IMR-90 (cell line): Measurements from ENCODE around the gene SBSN. TPM values are rescaled to one million over a fixed set of nuclear protein-coding genes. Genes with fewer than 3 reads are reported as not detected.

ENCODE experiments used
- ATAC-seq: fragments of 200-7000 bp; cut with Tn5 transposase; 2 replicates; pipeline ENCODE4 v1.9.1; 2020; ENCODE audit warnings: low read depth, mild to moderate bottlenecking, moderate library complexity
- BruUV-seq: library from RNA; stranded (reverse); fragments of 400-500 nt; replicated peaks from 2 replicates; lab custom pipeline; 2021; lab: Mats Ljungman, UMichigan
- CTCF ChIA-PET: fragments of 300-600 bp; formaldehyde crosslinking; extraction: SDS; loops from one replicate; lab custom pipeline; 2021; ENCODE audit warnings: antibody characterized with exemption; lab: Yijun Ruan, JAX
- POLR2A ChIA-PET: fragments of 300-600 bp; sonication (Branson Sonifier 250); formaldehyde crosslinking; loops from one replicate; lab custom pipeline; 2022; ENCODE audit warnings: antibody characterized with exemption; ENCODE audit not compliant: unreplicated experiment; lab: Charles Lee
- DNase-seq: peaks from one replicate; pipeline ENCODE4 v3.0.0; 2013
- H2AFZ ChIP-seq: replicated peaks from 2 replicates; pipeline ENCODE3; 2013; ENCODE audit warnings: low read length, mild to moderate bottlenecking; ENCODE audit not compliant: poor library complexity
- H2AK5ac ChIP-seq: 2 replicates; pipeline ENCODE4 v1.6.1; 2013; ENCODE audit warnings: low read depth, low read length, inconsistent platforms
- H2AK9ac ChIP-seq: replicated peaks from 2 replicates; pipeline ENCODE3; 2013; ENCODE audit warnings: mild to moderate bottlenecking, low read depth, low read length, moderate library complexity; ENCODE audit not compliant: poor library complexity
- H2BK120ac ChIP-seq: 2 replicates; pipeline ENCODE4 v1.6.1; 2013; ENCODE audit warnings: low read depth, low read length, inconsistent platforms
- H2BK15ac ChIP-seq: 3 replicates; pipeline ENCODE4 v1.6.1; 2013; ENCODE audit warnings: low read depth, low read length, inconsistent platforms
- H2BK20ac ChIP-seq: 2 replicates; pipeline ENCODE4 v1.6.1; 2013; ENCODE audit warnings: low read depth, mild to moderate bottlenecking, inconsistent platforms, low read length, moderate library complexity
- H2BK5ac ChIP-seq: 2 replicates; pipeline ENCODE4 v1.6.1; 2013; ENCODE audit warnings: mild to moderate bottlenecking, low read depth, low read length, inconsistent platforms; ENCODE audit not compliant: poor library complexity, severe bottlenecking
- H3K14ac ChIP-seq: replicated peaks from 2 replicates; pipeline ENCODE4 v1.6.1; 2013; ENCODE audit warnings: low read depth, low read length, inconsistent platforms
- H3K18ac ChIP-seq: 2 replicates; pipeline ENCODE4 v1.6.1; 2013; ENCODE audit warnings: low read depth, low read length, control low read depth
- H3K23ac ChIP-seq: 2 replicates; pipeline ENCODE4 v1.6.1; 2013; ENCODE audit warnings: low read depth, low read length, inconsistent platforms
- H3K27ac ChIP-seq: 2 replicates; pipeline ENCODE4 v1.5.1; 2013; ENCODE audit warnings: mild to moderate bottlenecking, control low read depth, low read length; ENCODE audit not compliant: insufficient read depth
- H3K27me3 ChIP-seq: 2 replicates; pipeline ENCODE4 v1.6.1; 2013; ENCODE audit warnings: low read length; ENCODE audit not compliant: control insufficient read depth, insufficient read depth
- H3K36me3 ChIP-seq: 2 replicates; pipeline ENCODE4 v1.6.1; 2013; ENCODE audit warnings: low read length, mixed read lengths; ENCODE audit not compliant: control insufficient read depth, insufficient read depth
- H3K4ac ChIP-seq: 2 replicates; pipeline ENCODE4 v1.6.1; 2013; ENCODE audit warnings: low read depth, low read length, inconsistent platforms
- H3K4me1 ChIP-seq: 2 replicates; pipeline ENCODE4 v1.6.1; 2013; ENCODE audit warnings: low read length, mixed read lengths; ENCODE audit not compliant: control insufficient read depth, insufficient read depth
- H3K4me2 ChIP-seq: 2 replicates; pipeline ENCODE4 v1.6.1; 2013; ENCODE audit warnings: low read depth, mild to moderate bottlenecking, control low read depth, low read length, moderate library complexity
- H3K4me3 ChIP-seq: 2 replicates; pipeline ENCODE4 v1.5.1; 2013; ENCODE audit warnings: low read depth, mild to moderate bottlenecking, control low read depth, low read length, moderate library complexity; ENCODE audit not compliant: insufficient read depth
- H3K56ac ChIP-seq: 2 replicates; pipeline ENCODE4 v1.6.1; 2013; ENCODE audit warnings: low read length, inconsistent platforms; ENCODE audit not compliant: insufficient read depth; ENCODE audit errors: extremely low read depth
- H3K79me1 ChIP-seq, 2 experiments: 2 replicates each; pipeline ENCODE4 v1.6.1; 2013; ENCODE audit warnings: low read length in 2 of 2, inconsistent platforms in 1 of 2, low read depth in 1 of 2
- H3K9ac ChIP-seq: 2 replicates; pipeline ENCODE4 v1.6.1; 2013; ENCODE audit warnings: low read depth, low read length, control low read depth
- H3K9me1 ChIP-seq: 2 replicates; pipeline ENCODE4 v1.6.1; 2013; ENCODE audit warnings: low read length, inconsistent platforms; ENCODE audit not compliant: insufficient read depth
- H3K9me3 ChIP-seq: 2 replicates; pipeline ENCODE4 v1.6.1; 2013; ENCODE audit warnings: low read length; ENCODE audit not compliant: control insufficient read depth, insufficient read depth
- H4K20me1 ChIP-seq: 2 replicates; pipeline ENCODE4 v1.6.1; 2013; ENCODE audit warnings: low read length, inconsistent platforms; ENCODE audit not compliant: insufficient read depth
- H4K5ac ChIP-seq: 2 replicates; pipeline ENCODE4 v1.6.1; 2013; ENCODE audit warnings: mild to moderate bottlenecking, low read depth, low read length, control low read depth
- H4K8ac ChIP-seq, 2 experiments: 2 replicates each; pipeline ENCODE4 v1.6.1; 2013; ENCODE audit warnings: low read depth in 2 of 2, low read length in 2 of 2, control low read depth in 1 of 2, inconsistent platforms in 1 of 2
- H4K91ac ChIP-seq: 2 replicates; pipeline ENCODE4 v1.6.1; 2013; ENCODE audit warnings: low read depth, low read length, inconsistent platforms; ENCODE audit not compliant: insufficient read depth
- BHLHE40 ChIP-seq: fragments of 150-350 bp; IDR thresholded peaks from 2 replicates; pipeline ENCODE4 v1.6.1; 2016; ENCODE audit warnings: mild to moderate bottlenecking, low read depth, low read length
- CEBPB ChIP-seq: IDR thresholded peaks from 2 replicates; pipeline ENCODE4 v1.6.1; 2012; ENCODE audit warnings: low read depth, low read length, improper control_type of control experiment
- CHD1 ChIP-seq: IDR thresholded peaks from 2 replicates; pipeline ENCODE4 v1.6.1; 2012; ENCODE audit warnings: low read depth, low read length, improper control_type of control experiment
- ELK1 ChIP-seq: fragments of 150-350 bp; IDR thresholded peaks from 2 replicates; pipeline ENCODE4 v1.6.1; 2016; ENCODE audit warnings: low read depth, mild to moderate bottlenecking, low read length, moderate library complexity, borderline replicate concordance
- MAFK ChIP-seq: IDR thresholded peaks from 2 replicates; pipeline ENCODE4 v1.6.1; 2012; ENCODE audit warnings: low read depth, low read length, improper control_type of control experiment
- MAZ ChIP-seq: IDR thresholded peaks from 2 replicates; pipeline ENCODE4 v1.6.1; 2012; ENCODE audit warnings: low read depth, mild to moderate bottlenecking, low read length, improper control_type of control experiment, moderate library complexity, borderline replicate concordance
- MXI1 ChIP-seq: IDR thresholded peaks from 2 replicates; pipeline ENCODE4 v1.6.1; 2012; ENCODE audit warnings: low read depth, mild to moderate bottlenecking, low read length, moderate library complexity, borderline replicate concordance
- NFE2L2 ChIP-seq: fragments of 150-350 bp; IDR thresholded peaks from 2 replicates; pipeline ENCODE4 v1.6.1; 2016; ENCODE audit warnings: low read depth, mild to moderate bottlenecking, low read length
- POLR2A ChIP-seq: IDR thresholded peaks from 2 replicates; pipeline ENCODE4 v1.6.1; 2012; ENCODE audit warnings: mild to moderate bottlenecking, low read depth, low read length
- RAD21 ChIP-seq: IDR thresholded peaks from 2 replicates; pipeline ENCODE4 v1.6.1; 2012; ENCODE audit warnings: low read length, improper control_type of control experiment
- RCOR1 ChIP-seq: IDR thresholded peaks from 2 replicates; pipeline ENCODE4 v1.6.1; 2012; ENCODE audit warnings: mild to moderate bottlenecking, low read length, improper control_type of control experiment; ENCODE audit not compliant: insufficient replicate concordance
- SMC3 ChIP-seq: fragments of 150-350 bp; IDR thresholded peaks from 2 replicates; pipeline ENCODE4 v1.6.1; 2016; ENCODE audit warnings: low read depth, mild to moderate bottlenecking, antibody characterized with exemption, low read length, moderate library complexity
- USF2 ChIP-seq: fragments of 150-350 bp; IDR thresholded peaks from 2 replicates; pipeline ENCODE4 v1.6.1; 2017; ENCODE audit warnings: mild to moderate bottlenecking, antibody characterized with exemption, low read length, low read depth
- WGBS, 2 experiments: methylation state at CpG; one replicate each; pipeline versions ENCODE4 v1.1.5 to v1.1.7; 2013; ENCODE audit warnings: missing lambda C conversion rate in 2 of 2; ENCODE audit not compliant: insufficient read length in 1 of 2; ENCODE audit errors: extremely low coverage in 2 of 2; 5-methylcytosine and 5-hydroxymethylcytosine counted together
- dilution Hi-C: fragments of 300-500 bp; cut with HindIII; formaldehyde crosslinking; loops from one replicate; pipeline ENCODE4 v1.14.3; 2018; ENCODE audit warnings: low sequenced_read_pairs; ENCODE audit not compliant: unreplicated experiment
- in situ Hi-C: fragments of 300-500 bp; cut with MboI; formaldehyde crosslinking; loops from 3 replicates; pipeline ENCODE4 v1.14.3; 2019; ENCODE audit warnings: low sequenced_read_pairs, inconsistent platforms, mixed read lengths
- intact Hi-C: fragments of 100-400 bp; cut with micrococcal nuclease; formaldehyde crosslinking; loops from 2 replicates; pipeline ENCODE4 v1.10.0; 2022
- polyA plus RNA-seq, 3 experiments: library from polyadenylated mRNA; depleted of rRNA; stranded (reverse); fragments of >200 nt; gene quantifications; 2 replicates each; pipeline ENCODE4 v1.2.3, GENCODE V29; 2012; ENCODE audit warnings: low replicate concordance in 1 of 3
- total RNA-seq: library from RNA; depleted of rRNA; stranded (reverse); fragments of >200 nt; gene quantifications from 2 replicates; pipeline ENCODE4 v1.2.3, GENCODE V29; 2012

SBSN gene
- total and polyA plus RNA-seq, 2 of the 4 experiments (the other 2 are of a cell fraction), result 0.72 to 6.4 TPM

- peak overlapping the region; percentile 27; the same call in 1 of the 2 replicates for H3K4ac ChIP-seq
- H3K27me3 ChIP-seq, result peaks cover 71% of the 10 kb centered on the region
- ChIA-PET CTCF (interaction anchor here (0.7 to 1.0 kb wide), 3 partner anchors 9 to 191 kb away, joined by 3 to 4 read pairs (median 3); no protein-coding TSS in a partner anchor), POLR2A (no interaction called here)
- peak overlapping the region; percentile 93 for H2AFZ ChIP-seq
- H4K91ac ChIP-seq, result no peak overlapping the region
- WGBS, 2 experiments, result 0% methylated on average over 5 of the region's 39 CpGs; no CpG with 5 or more reads in 1 of the 2 experiments
- H3K4me2 ChIP-seq, result peak overlapping the region; percentile 72
- peak; percentile 22 for DNase-seq
- peak overlapping the region; percentile 42; the same call in 1 of the 2 replicates for H3K23ac ChIP-seq
- no peaks in the 10 kb centered on the region; the same call in 1 of the 2 replicates for H3K9me1 ChIP-seq
- H4K20me1 ChIP-seq, result no peaks in the 10 kb centered on the region
- 0 out of 2 replicates have a peak overlapping the region, but pooled peaks have one; percentile 4 for H3K9ac ChIP-seq
- H4K8ac ChIP-seq, result peak overlapping the region; percentile 64 to 73; a peak in 3 of 4 replicates
- H4K5ac ChIP-seq, result no peak overlapping the region
- H3K18ac ChIP-seq, result no peak overlapping the region
- H2AK5ac ChIP-seq, result peak overlapping the region; percentile 50; the same call in 1 of the 2 replicates
- no peak overlapping the region for H2BK20ac ChIP-seq
- H3K9me3 ChIP-seq, result no peaks in the 10 kb centered on the region
- peaks cover 5% of the 10 kb centered on the region; the same call in 1 of the 2 replicates for H3K4me1 ChIP-seq
- dilution Hi-C loops (no loop called here), intact Hi-C loops (loop anchor here (2.0 kb wide), 1 partner anchor 35 kb away; the partner anchor contains the start of gene TMEM147), in situ Hi-C loops (no loop called here)
- no peaks in the 10 kb centered on the region for H3K36me3 ChIP-seq
- BruUV-seq, result no TSS peak
- peak; percentile 71 for ATAC-seq
- H2AK9ac ChIP-seq, result peak overlapping the region; percentile 94
- H2BK5ac ChIP-seq, result no peak overlapping the region
- H2BK120ac ChIP-seq, result no peak overlapping the region; the same call in 1 of the 2 replicates
- H3K79me1 ChIP-seq, result no peaks in the 10 kb centered on the region
- peak overlapping the region; percentile 79 for H3K14ac ChIP-seq
- no peak overlapping the region for H3K56ac ChIP-seq
- H3K27ac ChIP-seq, result no peak overlapping the region
- H2BK15ac ChIP-seq, result peak overlapping the region; percentile 27; the same call in 2 of the 3 replicates
- peak overlapping the region; percentile 25 for H3K4me3 ChIP-seq
- TF ChIP-seq RAD21 (peak; percentile 63), ELK1 (no peak), SMC3 (peak; percentile 58), NFE2L2 (no peak), RCOR1 (no peak), POLR2A (no peak), BHLHE40 (no peak), MXI1 (no peak), CEBPB (no peak), CHD1 (no peak), MAFK (no peak), MAZ (peak; percentile 19; the same call in 1 of the 2 replicates), USF2 (no peak)
Measured at GRCh38 chr19:35509861-35510625, 18.1 kb downstream of the SBSN start.
